Measurements from ENCODE around the gene OR56A5. TPM values are rescaled to one million over a fixed set of nuclear protein-coding genes. Genes with fewer than 3 reads are reported as not detected.

The OR56A5 gene
- total RNA-seq, 1 donor from 2014 or later: not detected

DNA sequence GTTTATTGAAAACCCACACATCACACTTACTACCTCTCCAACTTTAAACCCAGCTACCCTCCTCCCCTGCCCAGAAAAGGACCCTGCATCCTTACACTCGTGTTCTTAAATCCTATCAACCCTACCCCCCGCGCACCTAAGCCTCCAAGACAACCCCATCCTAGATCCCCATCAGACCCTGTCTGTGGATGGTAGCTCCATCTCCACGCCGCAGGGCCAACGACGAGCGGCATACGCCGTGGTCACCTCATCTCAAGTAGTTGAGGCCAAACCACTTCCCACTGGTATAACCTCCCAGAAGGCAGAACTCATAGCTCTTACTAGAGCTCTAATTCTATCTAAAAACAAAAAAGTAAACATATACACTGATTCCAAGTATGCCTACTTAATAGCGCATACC, 35.6 kb downstream of the OR56A5 start:
- DNase-seq: no peak

DNA sequence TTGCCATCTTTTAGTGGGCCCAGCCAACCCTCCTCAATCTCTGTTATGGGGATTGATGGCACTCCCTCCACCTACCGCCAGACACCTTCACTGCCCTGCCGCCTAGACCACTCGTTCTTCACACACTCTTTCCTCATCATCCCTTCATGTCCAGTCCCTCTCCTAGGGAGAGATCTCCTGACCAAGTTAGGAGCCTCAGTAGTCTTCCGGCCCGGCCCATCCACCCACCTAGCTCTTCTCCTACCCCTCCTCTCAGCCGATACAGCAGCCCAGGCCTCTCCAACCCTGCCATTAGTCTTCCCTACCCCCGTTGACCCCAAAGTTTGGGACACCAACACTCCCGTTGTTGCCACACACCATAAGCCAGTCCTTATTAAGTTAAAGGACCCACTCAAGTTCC, 37.2 kb downstream of the OR56A5 start:
- DNase-seq: no peak

DNA sequence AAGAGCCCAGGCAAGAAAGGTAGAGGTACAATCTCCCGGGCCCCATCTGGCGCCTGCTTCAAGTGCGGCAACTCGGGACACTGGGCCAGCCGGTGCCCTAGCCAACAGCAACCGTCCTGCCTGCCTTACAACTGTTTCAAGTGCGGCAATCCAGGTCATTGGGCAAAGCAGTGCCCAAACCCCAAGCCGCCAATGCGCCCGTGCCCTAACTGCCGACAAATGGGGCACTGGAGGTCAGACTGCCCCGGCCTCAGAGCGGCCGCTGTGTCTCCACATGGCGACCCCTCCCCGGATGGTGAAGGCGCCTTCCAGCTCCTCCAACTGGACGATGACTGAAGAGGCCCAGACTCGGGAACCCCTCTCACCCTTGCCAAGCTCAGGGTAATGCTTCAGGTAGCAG, 37.7 kb downstream of the OR56A5 start:
- DNase-seq: no peak

DNA sequence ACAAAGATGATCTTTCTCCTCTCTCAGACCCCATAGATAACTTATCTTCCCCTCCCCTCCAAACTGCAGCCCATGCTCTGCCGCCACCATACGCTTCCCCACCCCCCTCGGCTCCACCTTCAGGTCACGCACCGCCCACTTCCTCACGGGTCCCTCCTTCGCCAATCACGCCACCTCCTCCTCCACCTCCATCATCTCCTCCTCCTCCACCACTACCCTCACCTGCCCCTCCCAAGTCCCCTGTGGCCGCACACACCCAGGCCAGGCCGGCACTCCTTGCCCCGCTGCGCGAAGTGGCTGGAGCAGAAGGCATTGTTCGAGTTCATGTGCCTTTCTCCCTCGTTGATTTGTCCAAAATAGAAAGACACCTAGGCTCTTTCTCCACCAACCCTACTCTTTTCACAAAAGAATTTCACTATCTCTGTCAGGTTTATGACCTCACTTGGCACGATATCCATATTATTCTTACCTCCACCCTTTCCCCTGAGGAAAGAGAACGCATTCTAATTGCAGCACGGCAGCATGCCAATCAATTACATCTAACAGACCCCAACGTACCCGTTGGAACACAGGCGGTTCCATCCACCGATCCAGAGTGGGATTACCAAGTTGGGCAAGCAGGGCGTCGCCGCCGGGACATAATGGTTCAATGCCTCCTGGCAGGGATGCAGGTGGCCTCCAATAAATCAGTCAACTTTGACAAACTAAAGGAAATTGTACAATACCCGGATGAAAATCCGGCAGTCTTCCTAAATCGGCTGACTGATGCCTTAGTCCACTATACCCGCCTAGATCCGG, 38.5 kb downstream of the OR56A5 start:
- DNase-seq: no peak

DNA sequence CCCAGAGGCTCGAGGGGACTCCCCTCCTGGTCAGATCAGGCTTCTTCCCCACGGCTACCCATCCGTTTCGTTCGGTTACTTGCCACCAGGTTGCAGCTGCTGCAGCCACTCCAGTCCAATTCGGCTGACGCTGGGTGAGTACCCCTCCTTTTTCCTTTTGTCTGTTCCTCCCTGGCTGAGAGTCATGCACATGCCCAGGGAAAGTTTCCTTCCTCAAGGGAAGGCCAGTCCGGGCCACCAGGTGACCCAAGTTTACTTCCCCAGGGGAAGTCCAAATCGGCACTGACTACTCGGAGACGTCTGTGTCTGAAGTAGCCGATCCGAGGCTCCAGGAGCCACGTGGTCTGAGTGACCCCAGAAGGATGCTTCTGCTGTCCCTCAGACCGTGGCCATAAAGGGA, 39.5 kb downstream of the OR56A5 start:
- no peak for DNase-seq

DNA sequence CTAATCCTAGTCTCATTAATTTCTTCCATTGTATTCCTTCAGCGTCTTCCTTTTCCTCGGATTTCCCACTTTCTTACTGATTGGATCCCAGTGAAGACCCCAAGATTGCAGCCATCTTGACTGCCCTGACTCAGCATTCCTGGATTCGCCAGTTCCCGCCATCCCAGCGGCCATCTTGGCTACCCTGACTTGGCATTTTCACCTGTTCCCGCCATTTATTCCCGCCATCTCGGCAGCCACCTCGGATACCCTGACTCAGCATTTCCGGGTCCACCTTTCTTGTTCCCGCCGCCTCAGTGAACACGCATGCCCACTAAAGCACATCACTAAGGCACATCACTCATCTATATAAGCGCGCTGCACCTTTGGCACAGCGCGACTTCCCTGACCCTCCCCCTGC, 40.0 kb downstream of the OR56A5 start:
- DNase-seq: no peak

DNA sequence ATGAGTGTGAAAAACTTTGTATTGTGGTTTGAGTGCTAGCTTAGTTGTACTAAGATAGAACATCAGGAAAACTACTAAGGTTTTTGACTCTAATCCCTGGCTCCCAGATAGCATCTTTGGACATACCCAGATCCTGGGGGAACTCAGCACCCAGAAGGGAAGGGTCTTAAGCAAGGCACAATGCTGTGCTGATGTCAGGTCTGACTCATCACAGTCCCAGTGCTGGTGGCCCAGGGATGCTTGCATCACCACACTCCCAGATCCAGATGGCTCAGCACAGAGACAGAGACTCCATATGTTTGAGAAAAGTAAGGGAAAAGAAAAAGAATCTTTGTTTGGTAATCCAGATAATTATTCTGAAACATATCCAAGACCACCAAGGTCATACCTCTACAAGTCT, 44.5 kb downstream of the OR56A5 start:
- no peak for DNase-seq

DNA sequence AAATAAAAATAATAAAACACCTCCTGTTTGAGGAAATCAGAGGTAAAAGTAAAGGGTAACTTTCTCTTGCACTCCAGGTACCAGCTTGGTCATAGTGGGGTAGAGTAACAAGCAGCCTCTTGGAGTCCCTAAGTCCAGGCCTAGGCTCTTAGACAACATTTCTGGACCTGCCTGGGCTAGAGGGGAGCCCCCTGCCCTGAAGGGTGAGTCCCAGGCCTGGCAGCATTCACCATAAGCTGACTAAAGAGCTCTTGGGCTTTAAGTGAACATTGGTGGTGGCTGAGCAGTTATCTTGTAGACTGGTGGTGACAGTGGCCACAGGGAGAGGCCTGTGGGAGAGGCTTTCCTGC, 44.9 kb downstream of the OR56A5 start:
- no peak for DNase-seq

DNA sequence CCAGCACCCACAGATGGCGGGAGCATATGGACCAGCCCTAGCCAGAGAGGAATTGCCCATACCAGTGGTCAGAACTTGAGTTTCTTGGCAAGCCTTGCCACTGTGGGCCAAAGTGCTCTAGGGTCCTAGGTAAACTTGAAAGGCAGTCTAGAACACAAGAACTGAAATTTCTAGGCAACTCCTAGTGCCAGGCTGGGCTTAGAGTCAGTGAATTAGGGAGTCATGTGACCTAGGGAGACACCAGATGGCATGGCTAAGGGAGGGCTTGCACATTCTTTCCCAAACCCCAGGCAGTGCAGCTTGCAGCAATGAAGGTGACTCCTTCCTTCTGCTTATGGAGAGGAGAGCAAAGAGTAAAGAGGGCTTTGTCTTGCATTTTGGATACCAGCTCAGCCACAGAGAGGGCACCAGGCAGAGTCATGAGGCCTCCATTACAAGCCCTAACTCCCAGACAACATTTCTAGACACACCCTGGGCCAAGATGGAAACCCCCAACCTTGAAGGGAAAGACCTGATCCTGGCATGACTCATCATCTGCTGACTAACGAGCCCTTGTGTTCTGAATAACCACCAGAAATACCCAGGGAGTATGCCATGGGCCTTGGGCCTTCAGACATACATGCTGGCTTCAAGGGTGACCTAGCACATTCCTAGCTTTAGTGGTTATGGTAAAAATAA, 45.4 kb downstream of the OR56A5 start:
- DNase-seq: no peak

Small RNA genes within 50 kb of the gene (small RNA-seq; reads per million reads assigned to genes)
- gene RNA5SP329 (ENCODE audit: low replicate concordance): not detected

Other genes starting within 250 kb of the OR56A5 start
- gene OR56B1, start 232.0 kb downstream of the OR56A5 start, total RNA-seq: 0.10 TPM
- not detected for gene OR52N4, start 214.3 kb downstream of the OR56A5 start, total RNA-seq
- not detected for gene OR52N5, start 185.1 kb downstream of the OR56A5 start, total RNA-seq
- gene OR52N1, start 177.2 kb downstream of the OR56A5 start, total RNA-seq: not detected
- gene OR52N2, start 159.6 kb downstream of the OR56A5 start, total RNA-seq: not detected
- not detected for gene OR52E6, start 126.6 kb downstream of the OR56A5 start, total RNA-seq
- gene OR52E8, start 110.8 kb downstream of the OR56A5 start, total RNA-seq: not detected
- gene OR52E4, start 87.9 kb downstream of the OR56A5 start, total RNA-seq: not detected
- not detected for gene OR52E5, start 75.3 kb downstream of the OR56A5 start, total RNA-seq
- not detected for gene OR56A3, start 26.2 kb downstream of the OR56A5 start, total RNA-seq
- gene OR52L1, start 18.5 kb upstream of the OR56A5 start, total RNA-seq: not detected
- not detected for gene OR56A4, start 38.5 kb upstream of the OR56A5 start, total RNA-seq
- under 0.01 TPM for gene OR56A1, start 62.3 kb upstream of the OR56A5 start, total RNA-seq
- not detected for gene OR56B4, start 139.2 kb upstream of the OR56A5 start, total RNA-seq
- not detected for gene OR52B2, start 201.8 kb upstream of the OR56A5 start, total RNA-seq
- not detected for gene OR52W1, start 230.7 kb upstream of the OR56A5 start, total RNA-seq
- gene C11orf42, start 237.1 kb upstream of the OR56A5 start, total RNA-seq: not detected